A673 (cell line): ENCODE data around the gene FUT2. TPM values are rescaled to one million over a fixed set of nuclear protein-coding genes. Genes with fewer than 3 reads are reported as not detected.

Source experiments
- BruUV-seq: library from RNA; stranded (reverse); fragments of 400-500 nt; replicated peaks from 2 replicates; lab custom pipeline; 2021; lab: Mats Ljungman, UMichigan
- CTCF ChIA-PET: fragments of 300-600 bp; sonication (Branson Sonifier 250); formaldehyde crosslinking; loops from one replicate; lab custom pipeline; 2022; ENCODE audit warnings: antibody characterized with exemption; lab: Charles Lee
- POLR2A ChIA-PET: fragments of 300-600 bp; sonication (Branson Sonifier 250); formaldehyde crosslinking; loops from one replicate; lab custom pipeline; 2022; ENCODE audit warnings: antibody characterized with exemption; ENCODE audit not compliant: low non-redundant PET; lab: Charles Lee
- DNase-seq: peaks from one replicate; pipeline ENCODE4 v3.0.0-alpha.2; 2015; ENCODE audit warnings: low spot score
- H3K27ac ChIP-seq: fragments of 200-600 bp; sonication (generic); 2 replicates; pipeline ENCODE4 v1.5.1; 2016; ENCODE audit warnings: mixed run types, low read depth, mild to moderate bottlenecking, mixed read lengths, antibody characterized with exemption, low read length; ENCODE audit not compliant: poor library complexity, severe bottlenecking
- H3K27me3 ChIP-seq: fragments of 200-600 bp; sonication (generic); replicated peaks from 2 replicates; pipeline ENCODE4 v1.6.1; 2017; ENCODE audit warnings: mixed run types, low read depth, mild to moderate bottlenecking, mixed read lengths, antibody characterized with exemption, low read length; ENCODE audit not compliant: insufficient read depth, poor library complexity
- H3K36me3 ChIP-seq: fragments of 200-600 bp; sonication (generic); 2 replicates; pipeline ENCODE4 v1.6.1; 2016; ENCODE audit warnings: mixed run types, mild to moderate bottlenecking, mixed read lengths, antibody characterized with exemption, low read length; ENCODE audit not compliant: insufficient read depth, poor library complexity, severe bottlenecking
- H3K4me1 ChIP-seq: fragments of 200-600 bp; sonication (generic); 2 replicates; pipeline ENCODE4 v1.6.1; 2017; ENCODE audit warnings: mixed run types, mild to moderate bottlenecking, mixed read lengths, antibody characterized with exemption, low read length; ENCODE audit not compliant: insufficient read depth, poor library complexity, severe bottlenecking
- H3K4me3 ChIP-seq: fragments of 200-600 bp; sonication (generic); 2 replicates; pipeline ENCODE4 v1.5.1; 2016; ENCODE audit warnings: low read depth, mixed run types, mild to moderate bottlenecking, mixed read lengths, low read length; ENCODE audit not compliant: poor library complexity, severe bottlenecking
- H3K9me3 ChIP-seq: fragments of 200-600 bp; sonication (generic); 2 replicates; pipeline ENCODE4 v1.6.1; 2016; ENCODE audit warnings: mixed run types, low read depth, mild to moderate bottlenecking, mixed read lengths, antibody characterized with exemption, low read length; ENCODE audit not compliant: poor library complexity, severe bottlenecking
- CTCF ChIP-seq: fragments of 300-800, 200-600 bp; sonication (generic); conservative IDR thresholded peaks from 2 replicates; pipeline ENCODE4 v1.5.1; 2017; ENCODE audit warnings: low read depth, mild to moderate bottlenecking, antibody characterized with exemption, low read length, moderate library complexity, mixed read lengths
- EZH2 ChIP-seq: fragments of 200-600 bp; sonication (generic); IDR thresholded peaks from 2 replicates; pipeline ENCODE4 v1.6.1; 2017; ENCODE audit warnings: borderline replicate concordance, low read depth, mild to moderate bottlenecking, mixed read lengths, antibody characterized with exemption, low read length; ENCODE audit not compliant: poor library complexity, severe bottlenecking
- intact Hi-C: fragments of 100-400 bp; cut with micrococcal nuclease; formaldehyde crosslinking; loops from one replicate; pipeline ENCODE4 v1.10.0; 2022; ENCODE audit not compliant: unreplicated experiment
- total RNA-seq: library from RNA; stranded (reverse); gene quantifications from 2 replicates; pipeline ENCODE4 v1.2.3, GENCODE V29; 2021

Gene FUT2
- total RNA-seq, 1 experiment from 2014 or later: not detected

GRCh38 chr19:48745208-48745995, 49.6 kb downstream of the FUT2 start:
- ChIA-PET CTCF (no interaction called here), POLR2A (no interaction called here)
- Histone ChIP-seq H3K4me1 (peaks cover 9% of the 10 kb centered on the region), H3K4me3 (no peak overlapping the region), H3K27ac (no peak overlapping the region), H3K27me3 (no peaks in the 10 kb centered on the region), H3K9me3 (no peaks in the 10 kb centered on the region), H3K36me3 (no peaks in the 10 kb centered on the region)
- no TSS peak for BruUV-seq
- TF ChIP-seq EZH2: no peak
- no peak for TF ChIP-seq CTCF
- intact Hi-C loops: no loop called here
- peak; percentile 88 for DNase-seq

GRCh38 chr19:48746110-48746509, 50.3 kb downstream of the FUT2 start:
- no peaks in the 10 kb centered on the region for H3K36me3 ChIP-seq
- no peaks in the 10 kb centered on the region for H3K9me3 ChIP-seq
- BruUV-seq: no TSS peak
- intact Hi-C loops: no loop called here
- no peak overlapping the region for H3K4me3 ChIP-seq
- ChIA-PET CTCF (no interaction called here), POLR2A (interaction anchor here (0.6 kb wide), 1 partner anchor 98 kb away, joined by 20 read pairs; no protein-coding TSS in a partner anchor)
- TF ChIP-seq CTCF: no peak
- TF ChIP-seq EZH2: no peak
- H3K4me1 ChIP-seq: peaks cover 5% of the 10 kb centered on the region
- no peak for DNase-seq
- no peaks in the 10 kb centered on the region for H3K27me3 ChIP-seq
- peak overlapping the region; percentile 82 for H3K27ac ChIP-seq

GRCh38 chr19:48746738-48747575, 51.2 kb downstream of the FUT2 start, which contains the start of gene IZUMO1:
Gene IZUMO1, minus strand, starts transcription at chr19:48746909. Its CDS starts 1,050 bp downstream, at chr19:48745859.
- no peaks in the 10 kb centered on the region for H3K9me3 ChIP-seq
- TF ChIP-seq CTCF (no peak), EZH2 (no peak)
- H3K4me1 ChIP-seq: peaks cover 5% of the 10 kb centered on the region
- ChIA-PET CTCF (interaction anchor here (0.6 kb wide), 1 partner anchor 577 kb away, joined by 9 read pairs; no protein-coding TSS in a partner anchor), POLR2A (interaction anchor here (0.6 kb wide), 2 partner anchors 52 to 97 kb away, joined by 8 to 20 read pairs; no protein-coding TSS in a partner anchor)
- DNase-seq: peak; percentile 95
- intact Hi-C loops: no loop called here
- H3K27me3 ChIP-seq: no peaks in the 10 kb centered on the region
- BruUV-seq: no TSS peak
- H3K36me3 ChIP-seq: no peaks in the 10 kb centered on the region
- peak within 1 kb of the TSS; percentile 82 for H3K27ac ChIP-seq
- peak within 1 kb of the TSS; percentile 60 for H3K4me3 ChIP-seq
